Measurements from ENCODE around the gene SYNDIG1.

Gene SYNDIG1

DNA sequence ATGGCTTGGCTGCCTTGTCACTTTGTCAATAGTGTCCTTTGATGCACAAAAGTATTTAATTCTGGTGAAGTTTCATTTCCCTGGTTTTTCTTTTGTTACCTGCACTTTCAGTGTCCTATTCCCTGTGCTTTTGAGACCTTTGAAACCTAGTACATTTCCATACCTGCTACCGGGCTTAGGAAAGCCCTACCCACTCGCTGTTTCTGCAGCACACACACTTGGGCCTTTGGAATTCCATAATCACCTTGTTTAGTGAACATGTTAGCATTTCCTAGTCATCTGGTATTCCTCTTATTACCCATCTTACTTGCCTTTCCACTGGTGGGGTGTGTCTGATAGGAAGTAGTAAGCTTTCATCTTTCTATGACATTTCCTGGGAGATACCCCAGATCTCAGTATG, 19.3 kb upstream of the SYNDIG1 start:
- no peak for DNase-seq (ENCODE audit: low read depth in 1 of 2, low spot score in 1 of 2)
- TF ChIP-seq, protein P1, sequence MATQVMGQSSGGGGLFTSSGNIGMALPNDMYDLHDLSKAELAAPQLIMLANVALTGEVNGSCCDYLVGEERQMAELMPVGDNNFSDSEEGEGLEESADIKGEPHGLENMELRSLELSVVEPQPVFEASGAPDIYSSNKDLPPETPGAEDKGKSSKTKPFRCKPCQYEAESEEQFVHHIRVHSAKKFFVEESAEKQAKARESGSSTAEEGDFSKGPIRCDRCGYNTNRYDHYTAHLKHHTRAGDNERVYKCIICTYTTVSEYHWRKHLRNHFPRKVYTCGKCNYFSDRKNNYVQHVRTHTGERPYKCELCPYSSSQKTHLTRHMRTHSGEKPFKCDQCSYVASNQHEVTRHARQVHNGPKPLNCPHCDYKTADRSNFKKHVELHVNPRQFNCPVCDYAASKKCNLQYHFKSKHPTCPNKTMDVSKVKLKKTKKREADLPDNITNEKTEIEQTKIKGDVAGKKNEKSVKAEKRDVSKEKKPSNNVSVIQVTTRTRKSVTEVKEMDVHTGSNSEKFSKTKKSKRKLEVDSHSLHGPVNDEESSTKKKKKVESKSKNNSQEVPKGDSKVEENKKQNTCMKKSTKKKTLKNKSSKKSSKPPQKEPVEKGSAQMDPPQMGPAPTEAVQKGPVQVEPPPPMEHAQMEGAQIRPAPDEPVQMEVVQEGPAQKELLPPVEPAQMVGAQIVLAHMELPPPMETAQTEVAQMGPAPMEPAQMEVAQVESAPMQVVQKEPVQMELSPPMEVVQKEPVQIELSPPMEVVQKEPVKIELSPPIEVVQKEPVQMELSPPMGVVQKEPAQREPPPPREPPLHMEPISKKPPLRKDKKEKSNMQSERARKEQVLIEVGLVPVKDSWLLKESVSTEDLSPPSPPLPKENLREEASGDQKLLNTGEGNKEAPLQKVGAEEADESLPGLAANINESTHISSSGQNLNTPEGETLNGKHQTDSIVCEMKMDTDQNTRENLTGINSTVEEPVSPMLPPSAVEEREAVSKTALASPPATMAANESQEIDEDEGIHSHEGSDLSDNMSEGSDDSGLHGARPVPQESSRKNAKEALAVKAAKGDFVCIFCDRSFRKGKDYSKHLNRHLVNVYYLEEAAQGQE (IDR thresholded peaks at IDR 0.05; ENCODE audit: insufficient replicate concordance, low read depth), result no peak
- TF ChIP-seq SPI1 (IDR thresholded peaks at IDR 0.05; ENCODE audit: borderline replicate concordance, low read depth) (no peak), POLR2AphosphoS5 (IDR thresholded peaks at IDR 0.05; ENCODE audit: low read depth) (no peak), GABPA (IDR thresholded peaks at IDR 0.05; ENCODE audit: low read depth) (no peak)
- TF ChIP-seq, protein P2, sequence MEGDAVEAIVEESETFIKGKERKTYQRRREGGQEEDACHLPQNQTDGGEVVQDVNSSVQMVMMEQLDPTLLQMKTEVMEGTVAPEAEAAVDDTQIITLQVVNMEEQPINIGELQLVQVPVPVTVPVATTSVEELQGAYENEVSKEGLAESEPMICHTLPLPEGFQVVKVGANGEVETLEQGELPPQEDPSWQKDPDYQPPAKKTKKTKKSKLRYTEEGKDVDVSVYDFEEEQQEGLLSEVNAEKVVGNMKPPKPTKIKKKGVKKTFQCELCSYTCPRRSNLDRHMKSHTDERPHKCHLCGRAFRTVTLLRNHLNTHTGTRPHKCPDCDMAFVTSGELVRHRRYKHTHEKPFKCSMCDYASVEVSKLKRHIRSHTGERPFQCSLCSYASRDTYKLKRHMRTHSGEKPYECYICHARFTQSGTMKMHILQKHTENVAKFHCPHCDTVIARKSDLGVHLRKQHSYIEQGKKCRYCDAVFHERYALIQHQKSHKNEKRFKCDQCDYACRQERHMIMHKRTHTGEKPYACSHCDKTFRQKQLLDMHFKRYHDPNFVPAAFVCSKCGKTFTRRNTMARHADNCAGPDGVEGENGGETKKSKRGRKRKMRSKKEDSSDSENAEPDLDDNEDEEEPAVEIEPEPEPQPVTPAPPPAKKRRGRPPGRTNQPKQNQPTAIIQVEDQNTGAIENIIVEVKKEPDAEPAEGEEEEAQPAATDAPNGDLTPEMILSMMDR (IDR thresholded peaks at IDR 0.05; ENCODE audit: insufficient read depth, low read length), result no peak
- Histone ChIP-seq H3K4me3 (replicated peaks; ENCODE audit: insufficient read depth, low read length) (no peak overlapping the region), H3K27me3 (ENCODE audit: insufficient read depth, poor library complexity, severe bottlenecking) (no peaks in the 10 kb centered on the region), H3K27ac (replicated peaks) (no peak overlapping the region)

DNA sequence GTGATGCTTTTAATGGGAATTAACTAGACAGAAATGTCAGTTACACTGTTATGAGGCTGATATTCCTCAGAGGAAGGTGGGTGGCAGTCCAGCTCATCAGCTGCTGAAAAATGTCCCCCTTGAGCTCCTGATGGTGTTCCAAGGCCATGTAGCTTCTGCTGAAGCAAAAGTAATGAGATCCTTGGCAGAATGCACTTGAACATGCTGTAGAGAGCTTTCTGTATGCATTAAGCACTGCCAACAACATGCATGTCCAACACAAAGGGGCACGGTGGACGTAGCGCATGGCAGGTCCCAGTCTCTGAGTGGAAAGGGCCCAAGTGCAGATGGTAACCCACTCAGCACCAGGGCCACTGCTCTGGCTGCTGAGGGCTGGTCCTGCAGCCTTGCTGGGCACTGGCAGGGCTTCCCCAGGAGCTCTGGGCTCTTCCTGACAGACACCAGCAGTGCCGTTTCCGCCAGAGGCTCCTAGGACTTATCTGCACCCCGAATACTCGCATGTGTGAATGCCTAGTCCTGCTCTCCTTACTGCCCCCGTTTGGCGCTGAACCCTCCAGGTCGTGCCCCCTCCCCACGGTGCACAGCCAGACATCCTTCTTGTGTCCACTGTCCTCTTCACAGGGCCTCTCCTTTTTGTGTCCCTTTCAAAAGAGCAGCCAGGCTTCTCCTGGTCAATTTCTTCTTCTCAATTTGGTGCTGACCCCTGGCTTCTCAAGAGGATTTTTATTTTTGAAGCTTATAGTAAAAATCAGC, 18.6 kb upstream of the SYNDIG1 start:
- no peak overlapping the region for H3K4me3 ChIP-seq (replicated peaks; ENCODE audit: insufficient read depth, low read length)
- no peak for DNase-seq (ENCODE audit: low read depth in 1 of 2, low spot score in 1 of 2)
- no peaks in the 10 kb centered on the region for H3K27me3 ChIP-seq (ENCODE audit: insufficient read depth, poor library complexity, severe bottlenecking)
- no peak overlapping the region for H3K27ac ChIP-seq (replicated peaks)
- TF ChIP-seq SPI1 (IDR thresholded peaks at IDR 0.05; ENCODE audit: borderline replicate concordance, low read depth) (no peak), GABPA (IDR thresholded peaks at IDR 0.05; ENCODE audit: low read depth) (no peak), POLR2AphosphoS5 (IDR thresholded peaks at IDR 0.05; ENCODE audit: low read depth) (no peak)
- TF ChIP-seq, protein P2 (IDR thresholded peaks at IDR 0.05; ENCODE audit: insufficient read depth, low read length), result no peak
- TF ChIP-seq, protein P1 (IDR thresholded peaks at IDR 0.05; ENCODE audit: insufficient replicate concordance, low read depth), result no peak

DNA sequence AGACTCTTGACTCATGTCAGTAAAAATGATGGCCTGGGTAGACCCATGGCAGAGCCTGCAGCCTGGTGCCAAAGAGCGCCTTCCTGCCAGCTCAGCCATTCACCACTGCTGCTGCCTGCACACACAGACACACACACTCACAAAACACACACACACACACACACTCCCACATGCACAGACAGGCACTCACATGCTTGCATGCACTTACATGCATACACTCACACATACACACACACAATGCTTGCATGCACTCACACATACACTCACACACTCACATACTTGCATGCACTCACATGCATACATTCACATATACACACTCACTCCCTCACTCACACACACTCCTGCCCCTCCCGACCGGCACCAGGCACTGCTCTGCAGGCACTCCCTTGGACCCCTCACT, 18.0 kb upstream of the SYNDIG1 start:
- Histone ChIP-seq H3K27ac (replicated peaks) (no peak overlapping the region), H3K27me3 (ENCODE audit: insufficient read depth, poor library complexity, severe bottlenecking) (no peaks in the 10 kb centered on the region), H3K4me3 (replicated peaks; ENCODE audit: insufficient read depth, low read length) (no peak overlapping the region)
- DNase-seq (ENCODE audit: low read depth in 1 of 2, low spot score in 1 of 2), result no peak
- TF ChIP-seq, protein P1 (IDR thresholded peaks at IDR 0.05; ENCODE audit: insufficient replicate concordance, low read depth), result no peak
- TF ChIP-seq GABPA (IDR thresholded peaks at IDR 0.05; ENCODE audit: low read depth), result no peak
- TF ChIP-seq POLR2AphosphoS5 (IDR thresholded peaks at IDR 0.05; ENCODE audit: low read depth), result no peak
- TF ChIP-seq SPI1 (IDR thresholded peaks at IDR 0.05; ENCODE audit: borderline replicate concordance, low read depth), result no peak
- TF ChIP-seq, protein P2 (IDR thresholded peaks at IDR 0.05; ENCODE audit: insufficient read depth, low read length), result no peak
